ENCODE measurements around the gene FAM227B.

The FAM227B gene

GRCh38 chr15:49296258-49296657 lies 324.4 kb downstream of the FAM227B start:
- DNase-seq (ENCODE audit: low read depth in 2 of 2), result no peak

GRCh38 chr15:49293941-49294340 lies 326.7 kb downstream of the FAM227B start:
- DNase-seq (ENCODE audit: low read depth in 2 of 2), result no peak

GRCh38 chr15:49290191-49290590 lies 330.4 kb downstream of the FAM227B start:
- no peak for DNase-seq (ENCODE audit: low read depth in 2 of 2)

GRCh38 chr15:49288391-49288790 lies 332.2 kb downstream of the FAM227B start:
- no peak for DNase-seq (ENCODE audit: low read depth in 2 of 2)

- no peak for DNase-seq (ENCODE audit: low read depth in 2 of 2)
These were observed 333.1 kb downstream of the FAM227B start for GRCh38 chr15:49287481-49287880.

- DNase-seq (ENCODE audit: low read depth in 2 of 2), result no peak
These were observed 333.8 kb downstream of the FAM227B start for GRCh38 chr15:49286649-49287404.

GRCh38 chr15:49282366-49282765 lies 338.3 kb downstream of the FAM227B start:
- DNase-seq (ENCODE audit: low read depth in 2 of 2), result no peak

GRCh38 chr15:49279521-49280456 lies 340.8 kb downstream of the FAM227B start:
- no peak for DNase-seq (ENCODE audit: low read depth in 2 of 2)

- DNase-seq (ENCODE audit: low read depth in 2 of 2), result no peak
These were observed 341.9 kb downstream of the FAM227B start for GRCh38 chr15:49278751-49279150.
